T-cell (primary cell): Measurements from ENCODE around the gene ACP1. TPM values are rescaled to one million over a fixed set of nuclear protein-coding genes. Genes with fewer than 3 reads are reported as not detected.

Source experiments
- ATAC-seq, 4 experiments: fragments of 200-7000 bp in 3 of 4; fragments of 150-1000 bp in 1 of 4; cut with Tn5 transposase; replicated peaks in 1 of 4; 1 replicate in 3 of 4; 2 replicates in 1 of 4; pipeline ENCODE4 v1.10.0; 2021; ENCODE audit warnings: moderate library complexity in 3 of 4, mild to moderate bottlenecking in 2 of 4, moderate number of reproducible peaks in 1 of 4
- CTCF ChIA-PET, 2 donors: fragments of 300-600 bp; sonication (Branson Sonifier 250); formaldehyde crosslinking; loops; one replicate each; lab custom pipeline; 2022; ENCODE audit warnings: antibody characterized with exemption in 2 of 2; lab: Charles Lee
- POLR2A ChIA-PET, 2 donors: fragments of 300-600 bp; sonication (Branson Sonifier 250); formaldehyde crosslinking; loops; one replicate each; lab custom pipeline; 2022; ENCODE audit warnings: antibody characterized with exemption in 2 of 2; lab: Charles Lee
- DNase-seq, 35 experiments: peaks; one replicate each; pipeline versions ENCODE4 v3.0.0 to v3.0.0-alpha.2; 2013 to 2023
- H3K27ac ChIP-seq: one replicate; pipeline ENCODE4 v1.5.1; 2013; ENCODE audit warnings: low read length
- H3K27me3 ChIP-seq, 2 experiments: replicated peaks in 1 of 2; 1 replicate in 1 of 2; 2 replicates in 1 of 2; pipeline versions ENCODE4 v1.6.1 to v1.7.0; 2013; ENCODE audit warnings: low read length in 1 of 2, mixed read lengths in 1 of 2; ENCODE audit not compliant: control insufficient read depth in 2 of 2, insufficient read depth in 2 of 2; ENCODE audit errors: extremely low read depth in 1 of 2
- H3K36me3 ChIP-seq, 2 donors: 1 replicate in 1 of 2; 2 replicates in 1 of 2; pipeline versions ENCODE4 v1.6.1 to v1.7.0; 2013; ENCODE audit warnings: low read length in 1 of 2; ENCODE audit not compliant: control insufficient read depth in 2 of 2, insufficient read depth in 1 of 2; ENCODE audit errors: extremely low read depth in 1 of 2
- H3K4me1 ChIP-seq, 2 experiments: 1 replicate in 1 of 2; 2 replicates in 1 of 2; pipeline versions ENCODE4 v1.6.1 to v1.7.0; 2013; ENCODE audit warnings: low read length in 2 of 2, mixed read lengths in 1 of 2; ENCODE audit not compliant: insufficient read depth in 2 of 2, control insufficient read depth in 1 of 2; ENCODE audit errors: extremely low read depth in 1 of 2
- H3K4me3 ChIP-seq, 2 donors: 1 replicate in 1 of 2; 2 replicates in 1 of 2; pipeline versions ENCODE4 v1.5.1 to v1.7.0; 2013; ENCODE audit warnings: mild to moderate bottlenecking in 2 of 2, low read length in 1 of 2, moderate library complexity in 1 of 2; ENCODE audit not compliant: control insufficient read depth in 1 of 2; ENCODE audit errors: extremely low read depth in 1 of 2
- H3K9me3 ChIP-seq: 2 replicates; pipeline ENCODE4 v1.7.0; 2013
- H3K27ac Mint-ChIP-seq, 2 donors: one replicate each; pipeline ENCODE4 v1.8.0; 2020 to 2021; ENCODE audit warnings: mild to moderate bottlenecking in 2 of 2, mixed read lengths in 2 of 2
- H3K27me3 Mint-ChIP-seq, 2 donors: one replicate each; pipeline ENCODE4 v1.8.0; 2021 to 2022; ENCODE audit warnings: mixed read lengths in 2 of 2
- H3K36me3 Mint-ChIP-seq: one replicate; pipeline ENCODE4 v1.8.0; 2021; ENCODE audit warnings: mixed read lengths
- H3K4me1 Mint-ChIP-seq, 3 donors: one replicate each; pipeline ENCODE4 v1.8.0; 2020 to 2022; ENCODE audit warnings: mixed read lengths in 3 of 3, mild to moderate bottlenecking in 1 of 3
- H3K4me3 Mint-ChIP-seq, 3 donors: one replicate each; pipeline ENCODE4 v1.8.0; 2020 to 2022; ENCODE audit warnings: mild to moderate bottlenecking in 3 of 3, mixed read lengths in 3 of 3, moderate library complexity in 3 of 3
- H3K9me3 Mint-ChIP-seq, 3 donors: one replicate each; pipeline ENCODE4 v1.8.0; 2020 to 2022; ENCODE audit warnings: mixed read lengths in 3 of 3
- WGBS: methylation state at CpG from one replicate; pipeline ENCODE4 v1.1.5; 2013; ENCODE audit warnings: missing lambda C conversion rate; ENCODE audit not compliant: insufficient coverage; 5-methylcytosine and 5-hydroxymethylcytosine counted together
- total RNA-seq, 35 experiments: library from RNA in 6 of 35; stranded (reverse) in 6 of 35; fragments of 120-200 nt in 1 of 35; gene quantifications; one replicate each; pipeline versions ENCODE4 v1.2.1 to v1.2.4 and lab custom pipeline; 2013 to 2026

Gene ACP1
- total RNA-seq, 5 donors from 2014 or later (not counting 1 experiment from before 2014, with no cell fraction given): 70.0 to 88.4 (median 85.5) TPM

GRCh38 chr2:280650-281110, 15.9 kb downstream of the ACP1 start:
- H3K4me1 ChIP-seq: no peaks in the 10 kb centered on the region
- no peaks in the 10 kb centered on the region for H3K4me1 Mint-ChIP-seq
- H3K27me3 ChIP-seq: no peaks in the 10 kb centered on the region
- peaks cover 59% of the 10 kb centered on the region for H3K36me3 Mint-ChIP-seq
- H3K9me3 ChIP-seq: no peaks in the 10 kb centered on the region
- H3K36me3 ChIP-seq: peaks cover 20 to 62% of the 10 kb centered on the region in 2 donors
- no peak overlapping the region for H3K4me3 ChIP-seq
- peaks cover under 1 to 4% of the 10 kb centered on the region in 2 donors for H3K27me3 Mint-ChIP-seq
- DNase-seq (no peak), ATAC-seq (no peak)
- H3K4me3 Mint-ChIP-seq: no peak overlapping the region
- no peaks in the 10 kb centered on the region for H3K9me3 Mint-ChIP-seq
- no peak overlapping the region for H3K27ac Mint-ChIP-seq
- POLR2A ChIA-PET: interaction anchor here in 1 of 2 donors (0.5 kb wide), 1 partner anchor 53 kb away, joined by 4 read pairs; no protein-coding TSS in a partner anchor
- H3K27ac ChIP-seq: no peak overlapping the region
- CTCF ChIA-PET: no interaction called here
- WGBS: 80% methylated on average over 6 of the region's 7 CpGs

- H3K4me3 Mint-ChIP-seq: no peak overlapping the region
- POLR2A ChIA-PET: no interaction called here
- no peak overlapping the region for H3K27ac ChIP-seq
- H3K27me3 Mint-ChIP-seq: peaks cover 6 to 11% of the 10 kb centered on the region in 2 donors
- peaks cover 15 to 55% of the 10 kb centered on the region in 2 donors for H3K36me3 ChIP-seq
- no peak overlapping the region for H3K4me3 ChIP-seq
- ATAC-seq (no peak), DNase-seq (no peak)
- H3K27me3 ChIP-seq: no peaks in the 10 kb centered on the region
- H3K9me3 ChIP-seq: no peaks in the 10 kb centered on the region
- CTCF ChIA-PET: no interaction called here
- H3K27ac Mint-ChIP-seq: no peak overlapping the region
- H3K4me1 Mint-ChIP-seq: no peaks in the 10 kb centered on the region
- 96% methylated on average over 6 of the region's 9 CpGs for WGBS
- no peaks in the 10 kb centered on the region for H3K9me3 Mint-ChIP-seq
- no peaks in the 10 kb centered on the region for H3K4me1 ChIP-seq
- peaks cover 54% of the 10 kb centered on the region for H3K36me3 Mint-ChIP-seq
Measured at GRCh38 chr2:281381-281780, 16.6 kb downstream of the ACP1 start.

- no peak for ATAC-seq
- no peak for DNase-seq
- H3K9me3 ChIP-seq: no peaks in the 10 kb centered on the region
- POLR2A ChIA-PET: interaction anchor here in 1 of 2 donors (0.6 kb wide), 1 partner anchor 106 kb away, joined by 3 read pairs; no protein-coding TSS in a partner anchor
- peaks cover 11 to 43% of the 10 kb centered on the region in 2 donors for H3K36me3 ChIP-seq
- H3K4me3 ChIP-seq: no peak overlapping the region
- H3K4me3 Mint-ChIP-seq: no peak overlapping the region
- H3K36me3 Mint-ChIP-seq: peaks cover 43% of the 10 kb centered on the region
- peaks cover 0 to 8% of the 10 kb centered on the region in 2 experiments for H3K27me3 ChIP-seq
- CTCF ChIA-PET: no interaction called here
- peaks cover 0 to 2% (median 0%) of the 10 kb centered on the region in 3 donors for H3K4me1 Mint-ChIP-seq
- WGBS: 99% methylated on average over 10 of the region's 12 CpGs
- no peak overlapping the region for H3K27ac ChIP-seq
- no peaks in the 10 kb centered on the region for H3K9me3 Mint-ChIP-seq
- no peak overlapping the region for H3K27ac Mint-ChIP-seq
- peaks cover 0 to 7% of the 10 kb centered on the region in 2 experiments for H3K4me1 ChIP-seq
- H3K27me3 Mint-ChIP-seq: peaks cover 6 to 17% of the 10 kb centered on the region in 2 donors
Measured at GRCh38 chr2:282371-283263, 17.9 kb downstream of the ACP1 start.

- DNase-seq: no peak
- peaks cover 3 to 14% of the 10 kb centered on the region in 2 experiments for H3K4me1 ChIP-seq
- peaks cover 0 to 13% of the 10 kb centered on the region in 2 experiments for H3K27me3 ChIP-seq
- H3K4me3 ChIP-seq: no peak overlapping the region
- ATAC-seq: no peak
- Mint-ChIP-seq H3K9me3 (no peaks in the 10 kb centered on the region), H3K4me3 (no peak overlapping the region), H3K36me3 (peaks cover 29% of the 10 kb centered on the region), H3K27me3 (peaks cover 6 to 19% of the 10 kb centered on the region in 2 donors), H3K27ac (no peak overlapping the region), H3K4me1 (peaks cover 0 to 5% (median 0%) of the 10 kb centered on the region in 3 donors)
- H3K36me3 ChIP-seq: peaks cover 8 to 30% of the 10 kb centered on the region in 2 donors
- POLR2A ChIA-PET: interaction anchor here in 1 of 2 donors (0.7 kb wide), 1 partner anchor 19 kb away, joined by 4 read pairs; no protein-coding TSS in a partner anchor
- CTCF ChIA-PET: no interaction called here
- H3K9me3 ChIP-seq: no peaks in the 10 kb centered on the region
- WGBS: 96% methylated on average over 4 of the region's 4 CpGs
- no peak overlapping the region for H3K27ac ChIP-seq
Measured at GRCh38 chr2:283996-284794, 19.4 kb downstream of the ACP1 start.

GRCh38 chr2:284896-285492, 20.2 kb downstream of the ACP1 start:
- no peak overlapping the region for H3K27ac Mint-ChIP-seq

More at GRCh38 chr2:284896-285492, 20.2 kb downstream of the ACP1 start:
- DNase-seq (no peak), ATAC-seq (no peak)
- Mint-ChIP-seq H3K9me3 (no peaks in the 10 kb centered on the region), H3K4me3 (no peak overlapping the region), H3K27me3 (peaks cover 8 to 25% of the 10 kb centered on the region in 2 donors), H3K36me3 (peaks cover 22% of the 10 kb centered on the region), H3K4me1 (peaks cover 5 to 10% (median 6%) of the 10 kb centered on the region in 3 donors)
- POLR2A ChIA-PET: no interaction called here
- Histone ChIP-seq H3K27me3 (peaks cover 4 to 21% of the 10 kb centered on the region in 2 experiments), H3K36me3 (peaks cover 8 to 22% of the 10 kb centered on the region in 2 donors), H3K4me3 (no peak overlapping the region), H3K27ac (no peak overlapping the region), H3K9me3 (no peaks in the 10 kb centered on the region), H3K4me1 (peaks cover 8 to 22% of the 10 kb centered on the region in 2 experiments)
- CTCF ChIA-PET: no interaction called here
- WGBS: 98% methylated on average over 11 of the region's 13 CpGs
